Stomach smooth muscle (tissue), 2 donors: Measurements from ENCODE around the gene RPL10.

ENCODE experiments used
- H3K27ac ChIP-seq: one replicate; pipeline ENCODE4 v1.7.0; 2013; ENCODE audit warnings: mild to moderate bottlenecking, low read length, inconsistent platforms
- H3K27me3 ChIP-seq, 2 donors: one replicate each; pipeline ENCODE4 v1.7.0; 2013; ENCODE audit warnings: low read length in 2 of 2; ENCODE audit not compliant: insufficient read depth in 2 of 2, control insufficient read depth in 1 of 2
- H3K36me3 ChIP-seq, 2 donors: one replicate each; pipeline ENCODE4 v1.7.0; 2013; ENCODE audit warnings: low read length in 2 of 2; ENCODE audit not compliant: control insufficient read depth in 2 of 2, insufficient read depth in 2 of 2
- H3K4me1 ChIP-seq: one replicate; pipeline ENCODE4 v1.7.0; 2013; ENCODE audit warnings: low read length; ENCODE audit not compliant: control insufficient read depth, insufficient read depth
- H3K4me3 ChIP-seq, 2 donors: one replicate each; pipeline ENCODE4 v1.7.0; 2013; ENCODE audit warnings: low read length in 2 of 2
- H3K9ac ChIP-seq, 2 donors: one replicate each; pipeline ENCODE4 v1.7.0; 2013; ENCODE audit warnings: low read length in 2 of 2, mild to moderate bottlenecking in 1 of 2
- H3K9me3 ChIP-seq, 2 donors: one replicate each; pipeline ENCODE4 v1.7.0; 2013; ENCODE audit warnings: low read length in 2 of 2; ENCODE audit not compliant: control insufficient read depth in 2 of 2
- donor health status: healthy.
- donor health status: Pancreatic carcinoma.

RPL10 gene

GRCh38 chrX:154397888-154398667, at the start of gene RPL10:
Gene RPL10, plus strand, starts transcription at chrX:154398377. Its CDS starts 143 bp downstream, at chrX:154398520.
- peak within 1 kb of the TSS; percentile 95 to 97 for H3K9ac ChIP-seq
- H3K36me3 ChIP-seq, result peaks cover 11 to 12% of the 10 kb centered on the region in 2 donors
- no peaks in the 10 kb centered on the region for H3K27me3 ChIP-seq
- H3K27ac ChIP-seq, result peak within 1 kb of the TSS; percentile 96
- peaks cover 16% of the 10 kb centered on the region for H3K4me1 ChIP-seq
- peak within 1 kb of the TSS; percentile 89 to 93 for H3K4me3 ChIP-seq
- no peaks in the 10 kb centered on the region for H3K9me3 ChIP-seq

- peaks cover 34 to 44% of the 10 kb centered on the region in 2 donors for H3K36me3 ChIP-seq
- H3K27ac ChIP-seq, result peak overlapping the region; percentile 53
- H3K9ac ChIP-seq, result no peak overlapping the region
- no peaks in the 10 kb centered on the region for H3K9me3 ChIP-seq
- peaks cover 3% of the 10 kb centered on the region for H3K4me1 ChIP-seq
- peaks cover 0 to 2% of the 10 kb centered on the region in 2 donors for H3K27me3 ChIP-seq
- H3K4me3 ChIP-seq, result no peak overlapping the region
These were observed 49.4 kb upstream of the RPL10 start for GRCh38 chrX:154348646-154349358.

- Histone ChIP-seq H3K27ac (peak overlapping the region; percentile 53), H3K36me3 (peaks cover 40 to 50% of the 10 kb centered on the region in 2 donors), H3K4me3 (no peak overlapping the region), H3K9ac (no peak overlapping the region), H3K9me3 (no peaks in the 10 kb centered on the region), H3K4me1 (peaks cover 8% of the 10 kb centered on the region), H3K27me3 (peaks cover 0 to 2% of the 10 kb centered on the region in 2 donors)
These were observed 48.7 kb upstream of the RPL10 start for GRCh38 chrX:154349359-154349935.

GRCh38 chrX:154349979-154350378, 48.2 kb upstream of the RPL10 start:
- H3K36me3 ChIP-seq, result peaks cover 43 to 53% of the 10 kb centered on the region in 2 donors
- no peaks in the 10 kb centered on the region for H3K9me3 ChIP-seq
- H3K4me3 ChIP-seq, result no peak overlapping the region
- H3K27ac ChIP-seq, result peak overlapping the region; percentile 73
- H3K27me3 ChIP-seq, result peaks cover 0 to 2% of the 10 kb centered on the region in 2 donors
- H3K9ac ChIP-seq, result no peak overlapping the region
- peaks cover 8% of the 10 kb centered on the region for H3K4me1 ChIP-seq

GRCh38 chrX:154350429-154351182, 47.6 kb upstream of the RPL10 start:
- Histone ChIP-seq H3K4me3 (no peak overlapping the region), H3K27ac (peak overlapping the region; percentile 73), H3K27me3 (peaks cover 0 to 2% of the 10 kb centered on the region in 2 donors), H3K9me3 (no peaks in the 10 kb centered on the region), H3K36me3 (peaks cover 45 to 56% of the 10 kb centered on the region in 2 donors), H3K4me1 (peaks cover 10% of the 10 kb centered on the region), H3K9ac (no peak overlapping the region)

- Histone ChIP-seq H3K9me3 (no peaks in the 10 kb centered on the region), H3K36me3 (peaks cover 45 to 59% of the 10 kb centered on the region in 2 donors), H3K4me3 (no peak overlapping the region), H3K27me3 (peaks cover 0 to 3% of the 10 kb centered on the region in 2 donors), H3K9ac (no peak overlapping the region), H3K4me1 (peaks cover 12% of the 10 kb centered on the region), H3K27ac (peak overlapping the region; percentile 73)
These were observed 46.8 kb upstream of the RPL10 start for GRCh38 chrX:154351183-154352011.

- no peak overlapping the region for H3K9ac ChIP-seq
- no peak overlapping the region for H3K4me3 ChIP-seq
- H3K9me3 ChIP-seq, result no peaks in the 10 kb centered on the region
- peaks cover 47 to 63% of the 10 kb centered on the region in 2 donors for H3K36me3 ChIP-seq
- peaks cover 0 to 3% of the 10 kb centered on the region in 2 donors for H3K27me3 ChIP-seq
- peaks cover 14% of the 10 kb centered on the region for H3K4me1 ChIP-seq
- H3K27ac ChIP-seq, result peak overlapping the region; percentile 73
These were observed 46.2 kb upstream of the RPL10 start for GRCh38 chrX:154352012-154352401.

GRCh38 chrX:154352466-154352865, 45.7 kb upstream of the RPL10 start:
- Histone ChIP-seq H3K36me3 (peaks cover 51 to 68% of the 10 kb centered on the region in 2 donors), H3K27me3 (peaks cover 0 to 3% of the 10 kb centered on the region in 2 donors), H3K9ac (no peak overlapping the region), H3K27ac (peak overlapping the region; percentile 73), H3K4me1 (peaks cover 19% of the 10 kb centered on the region), H3K9me3 (no peaks in the 10 kb centered on the region), H3K4me3 (no peak overlapping the region)

- Histone ChIP-seq H3K36me3 (peaks cover 57 to 74% of the 10 kb centered on the region in 2 donors), H3K4me3 (no peak overlapping the region), H3K27me3 (peaks cover 0 to 3% of the 10 kb centered on the region in 2 donors), H3K27ac (peak overlapping the region; percentile 73), H3K4me1 (peaks cover 25% of the 10 kb centered on the region), H3K9ac (no peak overlapping the region), H3K9me3 (no peaks in the 10 kb centered on the region)
These were observed 44.9 kb upstream of the RPL10 start for GRCh38 chrX:154353172-154353843.
